Activated naive CD8-positive, alpha-beta T cell treated with anti-CD3 and anti-CD28 coated beads, Interleukin-2, amount 10 ng/mL, durations not matched to agents 7 days and 5 days (primary cell): ENCODE data around the gene MACROD2. TPM values are rescaled to one million over a fixed set of nuclear protein-coding genes. Genes with fewer than 3 reads are reported as not detected.

Experiments used
- ATAC-seq: fragments of 150-1000 bp; cut with Tn5 transposase; one replicate; pipeline ENCODE4 v1.10.0; 2021; ENCODE audit warnings: low read depth, moderate library complexity
- POLR2A ChIA-PET: fragments of 350-600 bp; sonication (Branson Sonifier 250); formaldehyde crosslinking; loops from one replicate; lab custom pipeline; 2021; ENCODE audit warnings: antibody characterized with exemption; lab: Charles Lee
- DNase-seq: peaks from one replicate; pipeline ENCODE4 v3.0.0; 2021
- H3K27ac Mint-ChIP-seq: one replicate; pipeline ENCODE4 v1.8.0; 2022; ENCODE audit warnings: mild to moderate bottlenecking, mixed read lengths
- H3K27me3 Mint-ChIP-seq: one replicate; pipeline ENCODE4 v1.8.0; 2022; ENCODE audit warnings: mild to moderate bottlenecking, moderate library complexity, mixed read lengths
- H3K36me3 Mint-ChIP-seq: one replicate; pipeline ENCODE4 v1.8.0; 2021; ENCODE audit warnings: mild to moderate bottlenecking, mixed read lengths
- H3K4me1 Mint-ChIP-seq: one replicate; pipeline ENCODE4 v1.8.0; 2021; ENCODE audit warnings: mixed read lengths
- H3K4me3 Mint-ChIP-seq: one replicate; pipeline ENCODE4 v1.8.0; 2022; ENCODE audit warnings: mild to moderate bottlenecking, moderate library complexity, mixed read lengths
- H3K9me3 Mint-ChIP-seq: one replicate; pipeline ENCODE4 v1.8.0; 2021; ENCODE audit warnings: mixed read lengths
- total RNA-seq, 2 experiments: library from RNA; stranded (reverse); gene quantifications; one replicate each; pipeline ENCODE4 v1.2.3, GENCODE V29; 2021

The MACROD2 gene
- total RNA-seq, 2 experiments from 2014 or later, result not detected

DNA sequence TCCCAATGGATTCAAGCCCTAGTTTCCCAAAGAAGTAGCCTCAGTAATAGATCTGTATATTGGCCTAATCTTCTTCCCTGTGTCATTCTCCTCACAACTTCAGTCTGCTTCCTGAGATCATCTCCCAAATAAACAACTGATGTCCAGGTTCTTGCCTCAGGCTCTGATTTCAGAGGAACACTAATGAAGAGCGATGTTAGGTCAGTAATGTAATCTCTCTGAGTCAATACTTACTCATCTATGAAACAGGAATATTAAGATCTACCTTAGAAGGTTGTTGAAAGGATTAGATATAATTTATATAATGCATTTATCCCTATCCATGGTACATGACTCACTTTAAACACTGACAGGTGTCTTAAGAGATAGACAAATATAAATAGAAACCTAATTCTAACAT is 588.1 kb downstream of the MACROD2 start:
- POLR2A ChIA-PET, result no interaction called here
- Mint-ChIP-seq H3K27me3 (no peaks in the 10 kb centered on the region), H3K36me3 (no peaks in the 10 kb centered on the region), H3K27ac (no peak overlapping the region), H3K4me3 (no peak overlapping the region), H3K9me3 (peaks cover 2% of the 10 kb centered on the region), H3K4me1 (no peaks in the 10 kb centered on the region)
- DNase-seq (no peak), ATAC-seq (no peak)

DNA sequence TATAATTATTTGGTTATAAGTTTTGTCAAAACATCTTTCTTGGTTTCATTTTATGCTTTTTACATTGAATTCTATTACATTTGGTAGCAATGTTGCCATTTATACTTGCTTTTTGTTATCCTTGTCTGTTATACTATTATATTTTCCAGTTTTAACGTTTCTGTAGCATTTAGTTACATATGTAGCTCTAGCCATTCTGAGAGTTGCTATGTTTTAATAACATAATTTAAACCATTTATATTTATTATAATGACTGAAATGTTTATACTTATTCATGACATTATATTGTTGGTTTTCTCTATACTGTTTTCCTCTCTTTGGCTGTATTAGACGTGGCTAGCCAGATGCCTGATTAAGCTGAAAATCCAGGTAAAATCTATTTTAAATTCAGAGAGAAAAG is 594.1 kb downstream of the MACROD2 start:
- H3K4me1 Mint-ChIP-seq, result no peaks in the 10 kb centered on the region
- ATAC-seq (no peak), DNase-seq (no peak)
- POLR2A ChIA-PET, result no interaction called here
- H3K4me3 Mint-ChIP-seq, result no peak overlapping the region
- no peaks in the 10 kb centered on the region for H3K27me3 Mint-ChIP-seq
- no peaks in the 10 kb centered on the region for H3K9me3 Mint-ChIP-seq
- no peaks in the 10 kb centered on the region for H3K36me3 Mint-ChIP-seq
- no peak overlapping the region for H3K27ac Mint-ChIP-seq

GRCh38 chr20:14595051-14595450 is 599.7 kb downstream of the MACROD2 start:
- ATAC-seq (no peak), DNase-seq (no peak)
- Mint-ChIP-seq H3K4me3 (no peak overlapping the region), H3K27ac (no peak overlapping the region), H3K27me3 (no peaks in the 10 kb centered on the region), H3K36me3 (no peaks in the 10 kb centered on the region), H3K9me3 (no peaks in the 10 kb centered on the region), H3K4me1 (no peaks in the 10 kb centered on the region)
- POLR2A ChIA-PET, result no interaction called here

- ATAC-seq (no peak), DNase-seq (no peak)
- Mint-ChIP-seq H3K4me3 (no peak overlapping the region), H3K9me3 (no peaks in the 10 kb centered on the region), H3K36me3 (no peaks in the 10 kb centered on the region), H3K27ac (no peak overlapping the region), H3K4me1 (no peaks in the 10 kb centered on the region), H3K27me3 (no peaks in the 10 kb centered on the region)
- POLR2A ChIA-PET, result no interaction called here
Measured at GRCh38 chr20:14597206-14597715, 601.9 kb downstream of the MACROD2 start.

DNA sequence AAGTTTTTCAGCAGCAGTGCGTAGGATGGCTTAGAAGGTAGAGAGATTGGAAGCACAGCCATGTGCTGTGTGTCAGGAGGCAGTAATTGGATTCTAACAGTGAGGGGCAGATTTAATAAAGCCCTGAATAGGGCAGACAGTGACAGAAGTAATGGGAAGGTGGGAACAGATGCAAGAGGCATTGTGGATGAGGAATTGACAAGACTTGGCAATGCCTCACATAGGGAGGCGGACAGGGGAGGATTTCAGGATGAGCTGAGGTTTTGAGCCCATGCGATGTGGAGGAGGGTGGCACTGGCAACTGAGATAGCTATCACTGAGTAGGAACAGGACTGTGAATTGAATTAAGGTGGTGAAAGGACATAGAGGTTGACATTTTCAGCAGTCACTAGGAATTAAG is 604.3 kb downstream of the MACROD2 start:
- ATAC-seq (no peak), DNase-seq (no peak)
- Mint-ChIP-seq H3K27me3 (no peaks in the 10 kb centered on the region), H3K27ac (no peak overlapping the region), H3K4me3 (no peak overlapping the region), H3K4me1 (no peaks in the 10 kb centered on the region), H3K9me3 (peaks cover 1% of the 10 kb centered on the region), H3K36me3 (no peaks in the 10 kb centered on the region)
- POLR2A ChIA-PET, result no interaction called here

DNA sequence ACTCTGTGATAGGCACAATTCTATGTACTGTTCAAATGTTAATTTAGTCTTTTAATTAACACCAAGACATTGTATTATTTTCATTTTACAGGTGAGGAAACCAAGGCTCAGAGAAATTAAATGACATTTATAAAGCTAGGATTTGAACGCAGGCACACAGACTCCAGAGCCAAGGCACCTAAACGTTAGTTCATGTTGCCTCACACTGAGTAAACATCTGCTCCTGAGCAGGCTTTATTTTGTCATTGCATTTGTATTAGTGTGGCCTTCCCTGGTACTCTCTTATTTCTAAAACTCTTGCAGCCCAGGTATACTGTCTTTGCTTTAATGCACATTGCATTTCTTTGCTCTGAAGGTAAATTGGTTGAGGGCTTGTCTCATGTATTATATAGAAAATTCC is 605.2 kb downstream of the MACROD2 start:
- Mint-ChIP-seq H3K9me3 (peaks cover 1% of the 10 kb centered on the region), H3K27me3 (no peaks in the 10 kb centered on the region), H3K4me3 (no peak overlapping the region), H3K36me3 (no peaks in the 10 kb centered on the region), H3K4me1 (no peaks in the 10 kb centered on the region), H3K27ac (no peak overlapping the region)
- POLR2A ChIA-PET, result no interaction called here
- no peak for DNase-seq
- ATAC-seq, result no peak

GRCh38 chr20:14604143-14604542 is 608.8 kb downstream of the MACROD2 start:
- no peaks in the 10 kb centered on the region for H3K36me3 Mint-ChIP-seq
- POLR2A ChIA-PET, result no interaction called here
- H3K27ac Mint-ChIP-seq, result no peak overlapping the region
- H3K27me3 Mint-ChIP-seq, result no peaks in the 10 kb centered on the region
- DNase-seq, result no peak
- H3K4me3 Mint-ChIP-seq, result no peak overlapping the region
- no peak for ATAC-seq
- H3K4me1 Mint-ChIP-seq, result no peaks in the 10 kb centered on the region
- H3K9me3 Mint-ChIP-seq, result peaks cover 3% of the 10 kb centered on the region

GRCh38 chr20:14609328-14610221 is 614.3 kb downstream of the MACROD2 start:
- Mint-ChIP-seq H3K27me3 (no peaks in the 10 kb centered on the region), H3K27ac (no peak overlapping the region), H3K36me3 (no peaks in the 10 kb centered on the region), H3K4me1 (no peaks in the 10 kb centered on the region), H3K9me3 (peaks cover 2% of the 10 kb centered on the region), H3K4me3 (no peak overlapping the region)
- DNase-seq (no peak), ATAC-seq (no peak)
- POLR2A ChIA-PET, result no interaction called here

GRCh38 chr20:14611479-14611878 is 616.2 kb downstream of the MACROD2 start:
- H3K4me1 Mint-ChIP-seq, result no peaks in the 10 kb centered on the region
- H3K27ac Mint-ChIP-seq, result no peak overlapping the region
- DNase-seq (no peak), ATAC-seq (no peak)
- no peak overlapping the region for H3K4me3 Mint-ChIP-seq
- no peaks in the 10 kb centered on the region for H3K27me3 Mint-ChIP-seq
- no peaks in the 10 kb centered on the region for H3K36me3 Mint-ChIP-seq
- POLR2A ChIA-PET, result no interaction called here
- peaks cover 2% of the 10 kb centered on the region for H3K9me3 Mint-ChIP-seq

GRCh38 chr20:14612391-14612790 is 617.1 kb downstream of the MACROD2 start:
- H3K4me3 Mint-ChIP-seq, result no peak overlapping the region
- peaks cover 2% of the 10 kb centered on the region for H3K9me3 Mint-ChIP-seq
- ATAC-seq, result no peak
- DNase-seq, result no peak
- H3K27ac Mint-ChIP-seq, result no peak overlapping the region
- H3K36me3 Mint-ChIP-seq, result no peaks in the 10 kb centered on the region
- no peaks in the 10 kb centered on the region for H3K27me3 Mint-ChIP-seq
- POLR2A ChIA-PET, result no interaction called here
- no peaks in the 10 kb centered on the region for H3K4me1 Mint-ChIP-seq

DNA sequence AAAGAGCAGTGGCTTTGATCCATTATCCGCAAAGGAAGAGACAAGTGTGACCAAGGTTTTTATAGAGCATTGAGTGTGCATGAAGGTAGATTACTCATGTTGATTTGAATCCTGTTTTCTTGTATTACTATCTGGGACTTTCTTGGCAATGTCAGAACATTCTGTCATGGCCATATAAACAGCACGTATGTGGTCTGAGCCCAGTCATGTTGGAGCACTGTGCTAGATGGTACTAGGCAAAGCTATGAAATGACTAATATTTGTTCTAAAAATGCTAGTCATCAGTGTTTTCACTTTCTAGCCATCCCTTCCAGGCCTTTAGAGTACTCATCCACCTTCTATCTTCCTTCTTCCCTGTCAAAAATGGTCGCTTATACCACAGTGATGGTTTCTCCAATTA is 620.7 kb downstream of the MACROD2 start:
- ATAC-seq (no peak), DNase-seq (no peak)
- H3K27me3 Mint-ChIP-seq, result no peaks in the 10 kb centered on the region
- POLR2A ChIA-PET, result no interaction called here
- H3K36me3 Mint-ChIP-seq, result no peaks in the 10 kb centered on the region
- H3K27ac Mint-ChIP-seq, result no peak overlapping the region
- no peaks in the 10 kb centered on the region for H3K9me3 Mint-ChIP-seq
- H3K4me3 Mint-ChIP-seq, result no peak overlapping the region
- no peaks in the 10 kb centered on the region for H3K4me1 Mint-ChIP-seq

DNA sequence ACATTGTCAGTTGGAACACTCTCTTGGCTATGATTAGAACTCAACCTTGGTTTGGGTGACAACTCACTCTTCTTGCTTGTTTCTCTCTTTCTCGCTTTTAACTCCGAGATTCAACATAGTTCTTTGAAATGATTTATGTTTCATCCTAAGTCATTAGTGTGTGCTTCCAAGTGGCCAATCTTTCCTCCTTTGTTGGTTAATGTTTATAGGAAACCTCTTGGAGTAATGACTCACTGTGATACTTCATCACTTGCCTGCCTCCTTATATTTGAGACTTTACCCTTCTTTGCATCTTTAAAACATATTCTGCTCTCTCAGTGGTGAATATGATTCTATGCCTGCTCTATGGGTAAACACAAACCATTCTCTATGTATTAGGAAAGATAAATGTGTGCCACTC is 621.8 kb downstream of the MACROD2 start:
- no peak for ATAC-seq
- Mint-ChIP-seq H3K27ac (no peak overlapping the region), H3K27me3 (no peaks in the 10 kb centered on the region), H3K9me3 (no peaks in the 10 kb centered on the region), H3K4me1 (no peaks in the 10 kb centered on the region), H3K36me3 (no peaks in the 10 kb centered on the region), H3K4me3 (no peak overlapping the region)
- DNase-seq, result no peak
- POLR2A ChIA-PET, result no interaction called here

- Mint-ChIP-seq H3K4me1 (no peaks in the 10 kb centered on the region), H3K4me3 (no peak overlapping the region), H3K27ac (no peak overlapping the region), H3K27me3 (no peaks in the 10 kb centered on the region), H3K9me3 (no peaks in the 10 kb centered on the region), H3K36me3 (no peaks in the 10 kb centered on the region)
- ATAC-seq, result no peak
- DNase-seq, result no peak
- POLR2A ChIA-PET, result no interaction called here
Measured at GRCh38 chr20:14619411-14619810, 624.1 kb downstream of the MACROD2 start.

DNA sequence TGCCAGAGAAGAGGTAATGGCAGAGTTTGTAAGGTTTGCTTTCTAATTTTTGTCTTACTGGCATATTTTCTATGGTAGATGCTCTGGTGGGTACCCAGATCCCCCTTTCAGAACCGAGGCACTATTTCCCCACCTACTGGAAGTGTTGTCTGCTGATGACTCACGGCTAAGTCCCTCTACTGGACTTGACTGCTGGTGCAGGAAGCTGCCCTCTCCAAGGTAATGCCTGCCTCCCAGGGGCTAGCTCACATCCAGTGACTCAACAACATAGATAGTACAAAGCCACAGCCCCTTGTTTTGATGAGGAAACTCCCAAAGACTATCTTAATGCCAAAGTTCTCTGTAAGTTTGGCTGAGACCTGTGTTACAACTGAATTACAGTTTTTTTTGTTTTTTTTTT is 627.5 kb downstream of the MACROD2 start:
- Mint-ChIP-seq H3K9me3 (no peaks in the 10 kb centered on the region), H3K4me1 (no peaks in the 10 kb centered on the region), H3K27ac (no peak overlapping the region), H3K27me3 (no peaks in the 10 kb centered on the region), H3K4me3 (no peak overlapping the region), H3K36me3 (no peaks in the 10 kb centered on the region)
- POLR2A ChIA-PET, result no interaction called here
- DNase-seq (no peak), ATAC-seq (no peak)
